H1 (cell line): ENCODE results near the gene PDCD7. TPM values are rescaled to one million over a fixed set of nuclear protein-coding genes. Genes with fewer than 3 reads are reported as not detected.

ENCODE experiments used
- E2F6 ChIP-seq: IDR thresholded peaks from 2 replicates; pipeline ENCODE4 v1.6.1; 2012; ENCODE audit warnings: inconsistent platforms
- polyA plus RNA-seq, 7 experiments: library from polyadenylated mRNA; depleted of rRNA in 3 of 7; stranded (reverse) in 5 of 7; unstranded in 2 of 7; fragments of >200 nt in 5 of 7; fragments of 200-250 nt in 2 of 7; gene quantifications; 1 replicate in 5 of 7; 2 replicates in 1 of 7; 4 replicates in 1 of 7; pipeline versions ENCODE4 v1.2.1 to v1.2.3, GENCODE V29; 2011 to 2013; ENCODE audit warnings: missing spikeins in 2 of 7, mixed read lengths in 2 of 7
- total RNA-seq: library from RNA; stranded (reverse); fragmentation: NEBNext Ultra II Directional; extraction: Animal tissue kit (Norgen Biotek cat#: 25700); gene quantifications from 2 replicates; pipeline ENCODE4 v1.2.1, GENCODE V29; 2021

PDCD7 gene
- total and polyA plus RNA-seq, 2 of the 8 experiments (the other 6 are each of a cell fraction or from before 2014, with no cell fraction given): 11.5 to 25.6 TPM

DNA sequence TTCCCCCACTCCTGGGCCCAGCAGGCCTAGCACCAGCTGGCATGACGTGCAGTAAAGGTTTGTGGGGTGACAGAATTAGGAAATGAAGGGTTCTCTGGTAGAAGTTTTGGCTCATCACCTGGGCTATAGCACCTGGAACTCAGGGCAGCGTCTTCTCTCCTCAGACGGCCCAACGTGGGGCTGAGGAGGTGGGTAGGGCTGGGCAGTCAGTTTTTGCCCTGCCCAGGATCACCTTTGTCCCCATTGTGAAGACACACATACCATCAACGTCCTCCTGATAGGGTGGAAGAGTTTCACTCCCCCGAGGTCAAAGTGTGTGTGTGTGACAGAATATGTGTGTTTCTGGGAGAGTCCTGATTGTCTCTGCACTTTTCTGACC, 45.0 kb downstream of the PDCD7 start (continued):
- no peak for TF ChIP-seq E2F6
